NT2/D1 (cell line): ENCODE data around the gene ACTR5.

Source experiments
- YY1 ChIP-seq: IDR thresholded peaks from 2 replicates; pipeline ENCODE4 v1.6.1; 2011; ENCODE audit not compliant: insufficient read length, insufficient read depth
- ZNF274 ChIP-seq: IDR thresholded peaks from 2 replicates; pipeline ENCODE4 v1.6.1; 2011; ENCODE audit warnings: mild to moderate bottlenecking, low read depth, low read length

GRCh38 chr20:38763616-38764015 is 15.4 kb downstream of the ACTR5 start:
- TF ChIP-seq ZNF274, result no peak
- no peak for TF ChIP-seq YY1
